ENCODE data around the gene CCM2. TPM values are rescaled to one million over a fixed set of nuclear protein-coding genes. Genes with fewer than 3 reads are reported as not detected.
"Not testable (repeated sequence)": the region's sequence is repeated elsewhere in the genome, so short reads cannot be mapped to it uniquely, and the experiment has no call there.

Gene CCM2
- total and polyA plus RNA-seq, 2 experiments from 2014 or later: 24.9 to 40.1 TPM

- not testable (repeated sequence) for H3K4me1 ChIP-seq (ENCODE audit: insufficient read depth); H3K36me3 ChIP-seq (ENCODE audit: insufficient read depth); DNase-seq (ENCODE audit: low spot score); ATAC-seq; H3K27me3 Mint-ChIP-seq (ENCODE audit: insufficient read depth, low read depth, poor library complexity); H3F3A ChIP-seq (replicated peaks; ENCODE audit: low read depth); H3K4me2 ChIP-seq; H3K9me3 Mint-ChIP-seq; H3K27ac Mint-ChIP-seq; H3K79me2 ChIP-seq (replicated peaks; ENCODE audit: insufficient read depth); H4K20me1 ChIP-seq (replicated peaks; ENCODE audit: insufficient read depth); H3K9me2 ChIP-seq (ENCODE audit: insufficient read depth); H3K27me3 ChIP-seq (ENCODE audit: insufficient read depth); H3K4me3 Mint-ChIP-seq; H3K4me3 ChIP-seq; H2AFZ ChIP-seq
- Mint-ChIP-seq H3K36me3 (ENCODE audit: low read depth) (peaks cover 11% of the 10 kb centered on the region; the same call in 1 of the 3 replicates), H3K4me1 (peaks cover 10% of the 10 kb centered on the region; the same call in 2 of the 3 replicates)
- 0 out of 2 replicates have a peak overlapping the region, but pooled peaks have one; percentile 59 for H3K27ac ChIP-seq (ENCODE audit: low read depth)
Measured at GRCh38 chr7:44992004-44992795, 7.8 kb upstream of the CCM2 start.

- Mint-ChIP-seq H3K27me3 (ENCODE audit: insufficient read depth, low read depth, poor library complexity) (peaks cover 11% of the 10 kb centered on the region), H3K27ac (no peak overlapping the region), H3K36me3 (ENCODE audit: low read depth) (peaks cover 11% of the 10 kb centered on the region; the same call in 1 of the 3 replicates), H3K9me3 (no peaks in the 10 kb centered on the region), H3K4me3 (no peak overlapping the region), H3K4me1 (peaks cover 7% of the 10 kb centered on the region; the same call in 1 of the 3 replicates)
- Histone ChIP-seq H3K4me3 (no peak overlapping the region), H2AFZ (no peak overlapping the region), H4K20me1 (replicated peaks; ENCODE audit: insufficient read depth) (no peaks in the 10 kb centered on the region), H3K27me3 (ENCODE audit: insufficient read depth) (no peaks in the 10 kb centered on the region), H3K79me2 (replicated peaks; ENCODE audit: insufficient read depth) (no peaks in the 10 kb centered on the region), H3K9me2 (ENCODE audit: insufficient read depth) (no peaks in the 10 kb centered on the region), H3F3A (replicated peaks; ENCODE audit: low read depth) (no peaks in the 10 kb centered on the region), H3K36me3 (ENCODE audit: insufficient read depth) (no peaks in the 10 kb centered on the region), H3K4me2 (no peak overlapping the region), H3K4me1 (ENCODE audit: insufficient read depth) (0 out of 2 replicates have a peak, but pooled peaks cover 4% of the 10 kb centered on the region), H3K27ac (ENCODE audit: low read depth) (no peak overlapping the region)
- DNase-seq (ENCODE audit: low spot score) (no peak), ATAC-seq (no peak)
- TF ChIP-seq ZNF114 (CRISPR knock-in tag; IDR thresholded peaks at IDR 0.05) (no peak), JUNB (IDR thresholded peaks at IDR 0.05; ENCODE audit: unreplicated experiment) (no peak), REST (IDR thresholded peaks at IDR 0.05; ENCODE audit: unreplicated experiment) (no peak), POLR2AphosphoS5 (IDR thresholded peaks at IDR 0.05; ENCODE audit: low read depth) (no peak), EZH2 (IDR thresholded peaks at IDR 0.05; ENCODE audit: low read depth, unreplicated experiment) (no peak), NANOG (IDR thresholded peaks at IDR 0.05; ENCODE audit: borderline replicate concordance) (no peak), STAT1 (IDR thresholded peaks at IDR 0.05; ENCODE audit: unreplicated experiment) (no peak), EZH2phosphoT487 (IDR thresholded peaks at IDR 0.05; ENCODE audit: unreplicated experiment) (no peak), CTCF (conservative IDR thresholded peaks at IDR 0.05; ENCODE audit: low read depth in 2 of 2) (no peak), CREB1 (CRISPR knock-in tag; IDR thresholded peaks at IDR 0.05; ENCODE audit: low read depth) (no peak), ETS1 (IDR thresholded peaks at IDR 0.05) (no peak), ZNF331 (CRISPR knock-in tag; IDR thresholded peaks at IDR 0.05; ENCODE audit: low read depth) (no peak)
Measured at GRCh38 chr7:44994877-44995554, 5.0 kb upstream of the CCM2 start.

All from GM23338 (cell line).